ENCODE measurements around the gene PADI6. TPM values are rescaled to one million over a fixed set of nuclear protein-coding genes. Genes with fewer than 3 reads are reported as not detected.

The PADI6 gene
- total and polyA plus RNA-seq, 2 donors (not counting 1 experiment from before 2014, with no cell fraction given) = 0.04 TPM; not detected in 1

DNA sequence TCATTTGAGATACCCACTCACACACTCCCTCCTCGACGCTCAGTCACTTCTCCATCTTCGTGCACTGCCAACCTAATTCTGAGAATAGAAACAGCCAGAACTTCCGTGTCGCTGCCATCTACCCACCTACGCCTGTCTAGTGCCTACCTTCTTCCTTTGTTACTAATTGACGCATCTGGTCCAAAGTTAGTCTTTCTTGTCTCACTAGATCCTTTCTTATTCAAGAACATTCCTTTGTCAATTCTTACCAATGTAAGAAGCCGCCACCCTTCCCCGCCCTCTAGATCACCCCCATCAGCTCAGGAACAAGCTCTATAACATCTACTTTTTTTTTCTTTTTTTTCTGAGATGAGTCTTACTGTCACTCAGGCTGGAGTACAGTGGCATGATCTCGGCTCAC lies 3.7 kb downstream of the PADI6 start:
- Histone ChIP-seq H3K27me3 (replicated peaks in 1 of 4; ENCODE audit: control extremely low read depth in 1 of 4, control insufficient read depth in 3 of 4, insufficient read depth in 4 of 4, low read length in 3 of 4) (no peaks in the 10 kb centered on the region), H3K4me2 (replicated peaks; ENCODE audit: low read depth, low read length, poor library complexity, severe bottlenecking) (no peak overlapping the region), H3K36me3 (replicated peaks in 1 of 2; ENCODE audit: control extremely low read depth in 1 of 2, control insufficient read depth in 1 of 2, extremely low read depth in 1 of 2, insufficient read depth in 2 of 2, low read length in 1 of 2) (no peaks in the 10 kb centered on the region), H3K9me3 (ENCODE audit: control extremely low read depth in 1 of 3, control insufficient read depth in 2 of 3, insufficient read depth in 1 of 3, low read length in 2 of 3) (no peaks in the 10 kb centered on the region), H3K79me2 (ENCODE audit: control insufficient read depth, insufficient read depth, low read length) (no peaks in the 10 kb centered on the region), H3K4me1 (ENCODE audit: control insufficient read depth in 2 of 2, insufficient read depth in 2 of 2, low read length in 2 of 2) (no peaks in the 10 kb centered on the region), H3K27ac (ENCODE audit: low read length in 2 of 2) (no peak overlapping the region), H4K20me1 (ENCODE audit: control insufficient read depth, insufficient read depth, low read length, poor library complexity, severe bottlenecking) (no peaks in the 10 kb centered on the region), H3K4me3 (ENCODE audit: control extremely low read depth in 1 of 5, extremely low read depth in 1 of 5, insufficient read depth in 1 of 5, low read depth in 2 of 5, low read length in 4 of 5) (no peak overlapping the region), H3K9ac (ENCODE audit: low read length) (no peak overlapping the region), H2AFZ (ENCODE audit: insufficient read depth, low read depth, low read length, poor library complexity, severe bottlenecking) (no peak overlapping the region)
- DNase-seq (no peak), ATAC-seq (ENCODE audit: low read depth) (no peak)
- Mint-ChIP-seq H3K4me3 (no peak overlapping the region), H3K9me3 (ENCODE audit: insufficient read depth) (no peaks in the 10 kb centered on the region), H3K4me1 (no peaks in the 10 kb centered on the region), H3K27ac (no peak overlapping the region), H3K27me3 (peaks cover 16% of the 10 kb centered on the region)
- intact Hi-C loops (cut with micrococcal nuclease) = no loop called here
- TF ChIP-seq, protein P1, sequence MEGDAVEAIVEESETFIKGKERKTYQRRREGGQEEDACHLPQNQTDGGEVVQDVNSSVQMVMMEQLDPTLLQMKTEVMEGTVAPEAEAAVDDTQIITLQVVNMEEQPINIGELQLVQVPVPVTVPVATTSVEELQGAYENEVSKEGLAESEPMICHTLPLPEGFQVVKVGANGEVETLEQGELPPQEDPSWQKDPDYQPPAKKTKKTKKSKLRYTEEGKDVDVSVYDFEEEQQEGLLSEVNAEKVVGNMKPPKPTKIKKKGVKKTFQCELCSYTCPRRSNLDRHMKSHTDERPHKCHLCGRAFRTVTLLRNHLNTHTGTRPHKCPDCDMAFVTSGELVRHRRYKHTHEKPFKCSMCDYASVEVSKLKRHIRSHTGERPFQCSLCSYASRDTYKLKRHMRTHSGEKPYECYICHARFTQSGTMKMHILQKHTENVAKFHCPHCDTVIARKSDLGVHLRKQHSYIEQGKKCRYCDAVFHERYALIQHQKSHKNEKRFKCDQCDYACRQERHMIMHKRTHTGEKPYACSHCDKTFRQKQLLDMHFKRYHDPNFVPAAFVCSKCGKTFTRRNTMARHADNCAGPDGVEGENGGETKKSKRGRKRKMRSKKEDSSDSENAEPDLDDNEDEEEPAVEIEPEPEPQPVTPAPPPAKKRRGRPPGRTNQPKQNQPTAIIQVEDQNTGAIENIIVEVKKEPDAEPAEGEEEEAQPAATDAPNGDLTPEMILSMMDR (IDR thresholded peaks at IDR 0.05) = no peak
- no peak for TF ChIP-seq EZH2 (IDR thresholded peaks at IDR 0.05; ENCODE audit: borderline replicate concordance, insufficient read depth, low read depth, low read length, poor library complexity, severe bottlenecking)
- CTCF ChIA-PET = no interaction called here
- 87% methylated on average over 9 of the region's 10 CpGs for WGBS (ENCODE audit: insufficient coverage)
- POLR2A ChIA-PET = no interaction called here

DNA sequence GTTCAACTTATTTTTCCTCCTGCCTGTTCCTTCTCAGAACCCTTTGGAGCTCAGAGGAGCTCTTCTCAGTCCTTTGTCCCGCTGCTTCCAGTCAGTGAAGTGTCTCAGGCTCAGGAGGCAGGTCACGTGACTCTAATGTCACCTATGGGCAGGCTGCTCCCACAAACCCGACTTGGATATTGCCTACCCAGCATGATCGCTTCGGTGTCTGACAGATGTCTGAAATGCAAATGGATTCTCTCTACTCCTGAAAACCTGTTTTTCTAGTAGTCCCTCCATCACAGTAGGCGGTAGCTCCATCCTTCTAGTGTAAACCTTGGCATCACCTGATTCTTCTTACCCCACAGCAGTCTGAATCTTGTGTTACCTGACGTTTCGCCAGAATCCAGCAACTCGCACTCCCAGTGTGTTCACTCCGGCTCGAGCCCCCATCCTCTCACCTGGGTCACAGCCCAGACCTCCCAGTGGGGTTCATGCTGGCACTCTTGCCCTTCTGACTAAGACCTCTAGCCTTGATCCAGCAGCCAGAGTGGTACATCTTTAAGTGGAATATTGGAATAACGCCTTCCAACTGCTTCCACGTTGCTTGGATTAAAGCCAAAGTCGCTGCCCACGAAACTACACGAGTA lies 5.4 kb downstream of the PADI6 start:
- Histone ChIP-seq H3K4me1 (ENCODE audit: control insufficient read depth in 2 of 2, insufficient read depth in 2 of 2, low read length in 2 of 2) (no peaks in the 10 kb centered on the region), H3K4me2 (replicated peaks; ENCODE audit: low read depth, low read length, poor library complexity, severe bottlenecking) (no peak overlapping the region), H3K27me3 (replicated peaks in 1 of 4; ENCODE audit: control extremely low read depth in 1 of 4, control insufficient read depth in 3 of 4, insufficient read depth in 4 of 4, low read length in 3 of 4) (no peaks in the 10 kb centered on the region), H3K4me3 (ENCODE audit: control extremely low read depth in 1 of 5, extremely low read depth in 1 of 5, insufficient read depth in 1 of 5, low read depth in 2 of 5, low read length in 4 of 5) (no peak overlapping the region), H3K27ac (ENCODE audit: low read length in 2 of 2) (no peak overlapping the region), H4K20me1 (ENCODE audit: control insufficient read depth, insufficient read depth, low read length, poor library complexity, severe bottlenecking) (no peaks in the 10 kb centered on the region), H3K36me3 (replicated peaks in 1 of 2; ENCODE audit: control extremely low read depth in 1 of 2, control insufficient read depth in 1 of 2, extremely low read depth in 1 of 2, insufficient read depth in 2 of 2, low read length in 1 of 2) (no peaks in the 10 kb centered on the region), H3K9me3 (ENCODE audit: control extremely low read depth in 1 of 3, control insufficient read depth in 2 of 3, insufficient read depth in 1 of 3, low read length in 2 of 3) (no peaks in the 10 kb centered on the region), H3K9ac (ENCODE audit: low read length) (no peak overlapping the region), H3K79me2 (ENCODE audit: control insufficient read depth, insufficient read depth, low read length) (no peaks in the 10 kb centered on the region), H2AFZ (ENCODE audit: insufficient read depth, low read depth, low read length, poor library complexity, severe bottlenecking) (no peak overlapping the region)
- ATAC-seq (ENCODE audit: low read depth) (no peak), DNase-seq (no peak)
- intact Hi-C loops (cut with micrococcal nuclease) = no loop called here
- H3K4me3 Mint-ChIP-seq = no peak overlapping the region
- TF ChIP-seq EZH2 (IDR thresholded peaks at IDR 0.05; ENCODE audit: borderline replicate concordance, insufficient read depth, low read depth, low read length, poor library complexity, severe bottlenecking) = no peak
- TF ChIP-seq, protein P1 (IDR thresholded peaks at IDR 0.05) = no peak
- ChIA-PET POLR2A (no interaction called here), CTCF (no interaction called here)
- WGBS (ENCODE audit: insufficient coverage) = 64% methylated on average over 16 of the region's 16 CpGs
- H3K9me3 Mint-ChIP-seq (ENCODE audit: insufficient read depth) = no peaks in the 10 kb centered on the region
- H3K4me1 Mint-ChIP-seq = no peaks in the 10 kb centered on the region
- H3K27ac Mint-ChIP-seq = no peak overlapping the region
- H3K27me3 Mint-ChIP-seq = peaks cover 25% of the 10 kb centered on the region

All from B cell (primary cell).